AG09319 (cell line): ENCODE measurements around the gene CHST11.

Source experiments
- DNase-seq: peaks from one replicate; pipeline ENCODE4 v3.0.0-alpha.2; 2010; ENCODE audit warnings: low read depth; ENCODE audit errors: extremely low read depth
- TF ChIP-seq, protein P1 (sequence below): IDR thresholded peaks from 2 replicates; pipeline ENCODE4 v1.5.1; 2011; ENCODE audit warnings: low read depth, mild to moderate bottlenecking, inconsistent platforms, low read length, moderate library complexity

Gene CHST11

GRCh38 chr12:104596898-104597843 lies 140.4 kb downstream of the CHST11 start:
- DNase-seq, result no peak
- TF ChIP-seq, protein P1, sequence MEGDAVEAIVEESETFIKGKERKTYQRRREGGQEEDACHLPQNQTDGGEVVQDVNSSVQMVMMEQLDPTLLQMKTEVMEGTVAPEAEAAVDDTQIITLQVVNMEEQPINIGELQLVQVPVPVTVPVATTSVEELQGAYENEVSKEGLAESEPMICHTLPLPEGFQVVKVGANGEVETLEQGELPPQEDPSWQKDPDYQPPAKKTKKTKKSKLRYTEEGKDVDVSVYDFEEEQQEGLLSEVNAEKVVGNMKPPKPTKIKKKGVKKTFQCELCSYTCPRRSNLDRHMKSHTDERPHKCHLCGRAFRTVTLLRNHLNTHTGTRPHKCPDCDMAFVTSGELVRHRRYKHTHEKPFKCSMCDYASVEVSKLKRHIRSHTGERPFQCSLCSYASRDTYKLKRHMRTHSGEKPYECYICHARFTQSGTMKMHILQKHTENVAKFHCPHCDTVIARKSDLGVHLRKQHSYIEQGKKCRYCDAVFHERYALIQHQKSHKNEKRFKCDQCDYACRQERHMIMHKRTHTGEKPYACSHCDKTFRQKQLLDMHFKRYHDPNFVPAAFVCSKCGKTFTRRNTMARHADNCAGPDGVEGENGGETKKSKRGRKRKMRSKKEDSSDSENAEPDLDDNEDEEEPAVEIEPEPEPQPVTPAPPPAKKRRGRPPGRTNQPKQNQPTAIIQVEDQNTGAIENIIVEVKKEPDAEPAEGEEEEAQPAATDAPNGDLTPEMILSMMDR, result no peak

GRCh38 chr12:104598342-104599271 lies 141.9 kb downstream of the CHST11 start:
- TF ChIP-seq, protein P1, result no peak
- no peak for DNase-seq

DNA sequence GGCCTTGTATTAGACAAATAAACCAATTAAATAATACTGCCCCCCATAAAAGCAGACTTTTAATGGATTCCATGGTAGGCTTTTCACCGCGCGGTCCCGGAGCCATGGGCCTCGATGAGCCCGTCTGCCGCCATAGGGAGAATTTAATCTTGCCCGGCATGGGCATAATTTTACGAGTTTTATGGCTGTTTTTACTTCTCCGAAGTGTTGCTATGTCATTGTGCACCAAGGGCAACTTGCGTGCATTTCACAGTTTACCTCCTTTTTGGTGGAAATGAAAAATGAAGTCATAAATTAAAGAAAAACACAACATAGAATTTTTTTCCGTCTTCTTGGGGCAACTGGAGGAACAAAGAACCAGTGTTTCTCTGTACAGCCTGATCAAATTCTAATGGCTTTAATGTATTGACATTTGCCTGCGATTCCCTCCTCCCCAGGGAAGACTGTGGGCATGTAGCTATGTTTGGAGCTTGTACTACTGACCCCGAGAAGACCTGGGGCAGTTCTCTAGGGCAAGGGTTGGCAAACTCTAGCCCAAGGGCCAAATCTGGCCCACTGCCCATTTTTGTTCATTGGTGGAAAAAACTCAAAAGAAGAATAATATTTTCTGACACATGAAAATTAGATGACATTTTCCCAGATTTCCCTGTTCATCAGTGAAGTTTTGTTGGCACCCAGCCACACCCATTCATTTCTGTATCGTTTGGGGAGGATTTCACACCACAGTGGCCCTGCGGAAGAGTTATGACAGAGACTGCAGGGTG lies 142.7 kb downstream of the CHST11 start:
- TF ChIP-seq, protein P1, result no peak

DNA sequence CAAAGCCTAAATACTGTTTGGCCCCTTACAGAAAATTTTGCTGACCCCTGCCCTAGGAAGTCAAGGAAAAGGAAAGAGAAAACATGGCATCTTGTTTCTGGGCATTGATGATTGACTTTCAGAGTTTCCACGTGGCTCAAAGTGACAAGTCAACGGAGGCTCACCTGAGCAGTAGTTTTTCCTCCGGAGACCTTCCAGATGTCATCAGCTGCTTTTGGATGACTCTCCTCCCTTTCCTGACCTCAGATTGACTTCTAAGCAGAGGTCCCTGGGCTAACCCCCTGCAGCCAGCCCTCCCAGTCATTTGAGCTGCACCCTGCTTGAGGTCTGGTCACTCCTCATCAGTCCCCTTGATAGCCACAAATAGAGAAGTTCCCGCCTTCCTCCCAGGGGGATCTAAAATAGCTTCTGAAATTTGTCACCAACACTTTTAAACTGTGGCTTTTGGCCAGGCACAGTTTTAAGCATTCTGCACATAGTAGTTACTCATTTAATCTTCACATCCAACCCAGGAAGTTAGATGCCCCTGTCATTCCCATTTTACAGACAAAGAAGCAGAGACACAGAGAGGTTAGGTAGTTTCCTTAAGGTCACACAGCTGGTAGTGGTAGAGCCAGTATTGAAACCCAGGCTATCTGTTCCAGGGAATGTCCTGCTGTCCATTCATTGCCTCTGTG lies 143.4 kb downstream of the CHST11 start:
- TF ChIP-seq, protein P1, result no peak
- DNase-seq, result no peak

More for the DNA sequence above, 142.7 kb downstream of the CHST11 start:
- DNase-seq, result no peak

DNA sequence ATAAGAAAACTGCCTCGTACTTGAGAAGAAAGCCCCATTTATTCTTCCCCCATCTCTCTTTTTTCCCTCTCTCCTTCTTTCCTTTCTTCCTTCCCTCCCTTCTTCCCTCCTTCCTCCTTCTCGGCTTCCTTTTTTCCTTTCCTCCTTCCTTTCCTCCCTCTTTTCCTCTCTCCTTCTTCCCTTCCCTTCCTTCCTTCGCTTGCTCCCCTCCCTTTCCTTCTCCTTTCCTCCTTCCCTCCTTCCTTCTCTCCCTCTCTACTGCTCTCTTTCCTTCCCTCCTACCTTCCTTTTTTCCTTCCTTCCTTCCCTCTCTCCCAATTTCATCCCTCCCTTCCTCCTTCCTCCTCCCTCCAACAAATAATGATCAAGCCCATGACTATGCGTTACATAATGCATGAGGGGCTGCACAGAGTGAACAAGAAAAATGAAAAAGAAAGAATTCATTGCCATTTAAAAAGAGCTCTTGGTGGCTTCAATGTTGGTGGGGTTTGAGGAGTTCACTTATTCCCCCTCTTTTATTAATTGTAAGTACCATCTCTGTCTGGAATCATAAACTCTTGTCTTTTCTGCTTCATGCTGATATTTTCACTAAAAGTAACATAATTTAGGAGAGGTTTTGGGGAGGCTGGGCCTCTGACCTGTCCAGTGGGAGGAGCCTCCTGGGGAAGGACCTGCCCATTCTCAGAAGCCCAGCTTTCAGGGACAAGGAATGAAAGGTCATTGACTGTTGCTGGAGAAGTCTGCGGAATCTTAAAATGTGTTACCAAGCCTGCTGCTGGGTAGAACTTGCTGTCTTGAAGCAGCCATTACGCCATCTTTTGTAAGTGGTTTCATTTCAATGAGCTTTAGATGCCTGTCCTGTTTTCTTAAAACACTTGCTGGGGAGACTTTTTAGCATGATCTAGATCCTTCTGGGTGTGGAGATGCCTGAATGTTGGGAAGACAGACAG lies 144.3 kb downstream of the CHST11 start:
- TF ChIP-seq, protein P1, result no peak
- DNase-seq, result no peak

DNA sequence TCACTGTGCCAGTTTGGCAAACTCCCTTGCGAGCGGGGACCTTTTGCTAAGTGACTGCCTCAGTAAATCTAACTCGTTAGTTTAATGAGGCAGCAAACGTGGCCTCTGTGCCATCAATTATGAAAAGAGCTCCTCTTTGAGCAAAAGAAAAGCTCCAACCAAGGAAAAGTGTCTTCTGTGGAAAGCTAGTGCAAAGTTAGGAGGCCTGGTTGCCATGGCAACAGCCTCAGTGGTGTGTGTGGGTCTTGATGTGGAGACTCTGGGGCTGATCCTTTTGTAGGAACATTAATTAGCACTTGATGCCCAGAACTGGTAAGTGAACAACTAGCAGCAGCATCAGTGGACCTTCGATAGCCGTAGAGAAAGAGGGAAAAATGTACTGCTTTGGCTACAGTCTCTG lies 145.7 kb downstream of the CHST11 start:
- no peak for DNase-seq
- TF ChIP-seq, protein P1, result no peak
